GM12875 (cell line): ENCODE results near the gene DNAJB7.

Experiments used
- H3K4me3 ChIP-seq: one replicate; pipeline ENCODE4 v1.5.1; 2011; ENCODE audit warnings: low read depth, low read length, control low read depth
- TF ChIP-seq, protein P1 (sequence below): IDR thresholded peaks from 2 replicates; pipeline ENCODE4 v1.5.1; 2011; ENCODE audit warnings: low read depth, mild to moderate bottlenecking, control low read depth, inconsistent platforms, low read length, moderate library complexity, borderline replicate concordance; ENCODE audit not compliant: insufficient read depth

Gene DNAJB7

DNA sequence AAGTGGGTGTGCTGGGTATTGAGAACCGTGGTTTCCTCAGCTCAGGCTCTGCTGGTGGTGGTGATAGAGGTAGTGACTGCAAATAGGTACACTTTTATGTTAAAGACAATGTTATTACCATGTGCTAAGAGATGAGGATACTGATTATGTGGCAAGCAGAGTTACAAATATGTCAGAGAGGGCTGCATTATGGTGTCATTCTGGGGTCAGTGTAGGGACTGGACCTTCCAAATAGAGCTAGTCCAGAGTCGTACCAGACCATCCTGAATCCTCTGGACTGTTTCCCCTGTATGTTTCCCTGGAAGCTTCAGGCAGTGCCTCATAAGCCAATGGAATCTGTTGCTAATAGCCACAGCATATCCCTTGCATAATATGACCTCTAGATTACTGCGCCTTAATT lies at the start of gene DNAJB7:
TSS of gene DNAJB7 (minus strand) at position 101 of the 400 bp plus-strand sequence. CDS start 119 bp downstream, outside the sequence.
- H3K4me3 ChIP-seq = no peak within 1 kb of the TSS
- TF ChIP-seq, protein P1, sequence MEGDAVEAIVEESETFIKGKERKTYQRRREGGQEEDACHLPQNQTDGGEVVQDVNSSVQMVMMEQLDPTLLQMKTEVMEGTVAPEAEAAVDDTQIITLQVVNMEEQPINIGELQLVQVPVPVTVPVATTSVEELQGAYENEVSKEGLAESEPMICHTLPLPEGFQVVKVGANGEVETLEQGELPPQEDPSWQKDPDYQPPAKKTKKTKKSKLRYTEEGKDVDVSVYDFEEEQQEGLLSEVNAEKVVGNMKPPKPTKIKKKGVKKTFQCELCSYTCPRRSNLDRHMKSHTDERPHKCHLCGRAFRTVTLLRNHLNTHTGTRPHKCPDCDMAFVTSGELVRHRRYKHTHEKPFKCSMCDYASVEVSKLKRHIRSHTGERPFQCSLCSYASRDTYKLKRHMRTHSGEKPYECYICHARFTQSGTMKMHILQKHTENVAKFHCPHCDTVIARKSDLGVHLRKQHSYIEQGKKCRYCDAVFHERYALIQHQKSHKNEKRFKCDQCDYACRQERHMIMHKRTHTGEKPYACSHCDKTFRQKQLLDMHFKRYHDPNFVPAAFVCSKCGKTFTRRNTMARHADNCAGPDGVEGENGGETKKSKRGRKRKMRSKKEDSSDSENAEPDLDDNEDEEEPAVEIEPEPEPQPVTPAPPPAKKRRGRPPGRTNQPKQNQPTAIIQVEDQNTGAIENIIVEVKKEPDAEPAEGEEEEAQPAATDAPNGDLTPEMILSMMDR = no peak

DNA sequence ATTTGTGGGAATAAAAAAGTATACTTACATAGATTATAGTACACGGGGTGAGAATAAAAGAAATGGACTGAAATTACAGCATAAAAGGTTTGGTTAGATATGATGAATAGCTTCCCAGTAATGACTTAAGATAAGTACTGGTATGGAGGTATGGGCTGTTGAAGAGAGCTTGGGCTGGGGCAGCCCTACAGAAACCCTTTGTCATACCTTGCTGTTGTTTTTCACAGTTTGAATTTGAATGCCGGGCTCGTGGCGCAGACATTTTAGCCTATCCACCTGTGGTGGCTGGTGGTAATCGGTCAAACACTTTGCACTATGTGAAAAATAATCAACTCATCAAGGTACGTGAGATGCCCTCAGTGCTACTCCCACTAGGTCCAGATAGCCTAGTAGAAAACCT lies 47.0 kb upstream of the DNAJB7 start:
- TF ChIP-seq, protein P1 = no peak
- H3K4me3 ChIP-seq = no peak overlapping the region

DNA sequence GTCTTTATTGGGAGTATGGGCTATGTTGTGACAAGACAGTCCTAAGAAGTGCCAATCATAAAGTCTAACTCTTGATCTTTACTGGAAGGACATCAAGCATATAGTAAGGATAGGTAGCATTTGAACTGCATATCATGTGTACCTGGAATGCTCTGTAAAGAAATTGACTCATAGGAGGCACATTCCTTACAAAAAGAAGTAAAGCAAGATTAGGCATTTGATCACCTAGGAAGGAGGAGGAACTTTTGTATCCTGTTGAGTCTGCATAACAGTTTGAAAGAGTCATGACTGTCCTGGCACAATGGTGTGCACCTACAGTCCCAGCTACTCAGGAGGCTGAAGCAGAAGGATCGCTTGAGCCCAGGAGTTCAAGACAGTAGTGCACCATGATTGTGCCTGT lies 42.2 kb upstream of the DNAJB7 start:
- TF ChIP-seq, protein P1 = no peak
- H3K4me3 ChIP-seq = no peak overlapping the region

DNA sequence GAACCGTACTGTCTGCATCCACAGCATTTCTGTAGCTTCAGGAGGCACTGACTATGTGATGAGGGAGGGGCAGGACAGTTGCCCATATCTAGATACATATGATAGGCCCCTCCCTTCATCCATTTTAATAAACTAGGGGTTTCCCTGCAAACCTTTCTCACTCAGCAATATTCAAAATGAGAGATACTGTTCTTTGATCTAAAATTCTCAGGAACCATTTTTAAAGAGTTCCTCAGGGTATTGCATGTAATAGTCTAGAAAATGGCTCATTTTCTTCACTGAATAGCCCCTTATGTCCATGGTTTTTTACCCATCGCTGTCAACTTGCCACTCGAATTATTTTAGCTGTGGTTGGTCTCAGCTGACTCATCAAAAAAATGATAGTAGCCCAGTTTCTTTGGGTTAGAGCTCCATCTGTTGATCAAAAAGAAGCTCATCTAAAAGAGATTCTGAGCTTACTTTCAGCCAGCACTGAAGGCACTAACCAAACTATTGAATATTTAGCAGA lies 37.0 kb upstream of the DNAJB7 start:
- no peak overlapping the region for H3K4me3 ChIP-seq
- TF ChIP-seq, protein P1 = peak; percentile 34; the same call in 1 of the 2 replicates

DNA sequence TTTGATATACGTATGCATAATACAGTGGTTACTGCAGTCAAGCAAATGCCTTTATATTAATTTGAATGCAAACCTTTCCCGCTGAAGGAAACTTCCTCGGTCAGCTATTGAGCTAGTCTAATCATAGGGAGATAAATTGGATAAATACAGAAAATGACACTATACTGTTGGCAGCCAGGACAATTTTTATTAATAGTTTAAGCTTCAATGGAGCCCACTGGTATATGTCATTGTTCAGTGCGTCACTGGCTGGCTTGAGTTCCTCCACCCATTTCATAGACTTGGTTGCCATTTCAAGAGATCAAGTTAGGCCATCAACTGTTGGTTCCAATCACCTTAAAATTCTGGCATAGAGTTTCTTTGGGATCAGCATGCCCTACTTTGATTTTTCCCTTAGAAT lies 32.5 kb upstream of the DNAJB7 start:
- TF ChIP-seq, protein P1 = no peak
- H3K4me3 ChIP-seq = no peak overlapping the region

DNA sequence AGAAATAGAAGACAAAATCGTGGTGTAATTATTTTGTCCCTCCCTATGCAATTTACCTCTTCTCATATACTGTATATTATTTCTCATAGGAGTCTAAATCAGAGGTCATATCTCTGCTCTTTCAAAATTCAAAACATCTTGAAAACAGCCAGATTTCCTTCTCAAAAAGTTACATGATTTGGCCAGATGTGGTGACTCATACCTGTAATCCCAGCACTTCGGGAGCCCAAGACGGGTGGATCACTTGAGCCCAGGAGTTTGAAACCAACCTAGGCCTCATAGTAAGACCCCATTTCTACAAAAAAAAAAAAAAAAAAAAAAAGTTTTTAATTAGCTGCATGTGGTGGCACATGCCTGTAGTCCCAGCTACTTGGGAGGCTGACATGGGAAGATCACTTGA lies 29.0 kb upstream of the DNAJB7 start:
- no peak overlapping the region for H3K4me3 ChIP-seq
- TF ChIP-seq, protein P1 = no peak

DNA sequence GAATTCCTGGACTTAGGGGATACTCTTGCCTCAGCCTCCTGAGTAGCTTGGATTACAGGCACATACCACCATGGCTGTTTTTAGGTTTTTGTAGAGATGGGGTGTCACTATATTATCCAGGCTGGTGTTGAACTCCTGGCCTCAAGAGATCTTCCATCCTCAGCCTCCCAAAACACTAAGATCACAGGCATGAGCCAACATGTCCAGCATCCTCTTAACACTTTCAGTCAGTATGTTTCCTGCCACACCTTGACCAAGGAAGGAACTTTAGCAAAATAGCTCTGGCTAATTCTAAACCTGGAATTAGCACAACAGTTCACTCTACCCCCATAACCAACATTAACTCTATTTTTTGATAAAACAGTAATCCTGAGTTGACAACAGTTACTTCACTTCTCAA lies 27.2 kb upstream of the DNAJB7 start:
- H3K4me3 ChIP-seq = no peak overlapping the region
- TF ChIP-seq, protein P1 = no peak
